Measurements from ENCODE around the gene KCNIP4.

- TF ChIP-seq CTCF (IDR thresholded peaks at IDR 0.05 in 8 of 11, conservative IDR thresholded peaks at IDR 0.05 in 3 of 11) (no peak), POLR2A (IDR thresholded peaks at IDR 0.05) (no peak)
Measured at GRCh38 chr4:21077967-21078366, 870.6 kb downstream of the KCNIP4 start.
